Mesendoderm (in vitro differentiated cells): ENCODE results near the gene GRM8.

Experiments used
- DNase-seq: peaks from one replicate; pipeline ENCODE4 v3.0.0; 2013
- H2AK5ac ChIP-seq: 2 replicates; pipeline ENCODE4 v1.6.1; 2013; ENCODE audit warnings: low read length, inconsistent platforms
- H2BK120ac ChIP-seq: 2 replicates; pipeline ENCODE4 v1.6.1; 2013; ENCODE audit warnings: low read depth, mild to moderate bottlenecking, low read length, moderate library complexity, mixed read lengths
- H2BK15ac ChIP-seq: replicated peaks from 2 replicates; pipeline ENCODE4 v1.6.1; 2013; ENCODE audit warnings: low read depth, mild to moderate bottlenecking, moderate library complexity
- H2BK5ac ChIP-seq: 2 replicates; pipeline ENCODE4 v1.6.1; 2013; ENCODE audit warnings: low read length, inconsistent platforms
- H3K18ac ChIP-seq: 2 replicates; pipeline ENCODE4 v1.6.1; 2013; ENCODE audit warnings: mild to moderate bottlenecking, low read length, mixed read lengths
- H3K23ac ChIP-seq: one replicate; pipeline ENCODE4 v1.6.1; 2013; ENCODE audit warnings: low read length
- H3K27ac ChIP-seq: 2 replicates; pipeline ENCODE4 v1.5.1; 2013; ENCODE audit warnings: low read depth, mild to moderate bottlenecking, inconsistent platforms, low read length, moderate library complexity
- H3K27me3 ChIP-seq: 2 replicates; pipeline ENCODE4 v1.6.1; 2013; ENCODE audit warnings: low read length, control low read depth, mild to moderate bottlenecking, inconsistent platforms; ENCODE audit not compliant: insufficient read depth, poor library complexity
- H3K36me3 ChIP-seq: 2 replicates; pipeline ENCODE4 v1.6.1; 2013; ENCODE audit warnings: low read length, inconsistent platforms; ENCODE audit not compliant: control insufficient read depth, insufficient read depth
- H3K4ac ChIP-seq: one replicate; pipeline ENCODE4 v1.6.1; 2013; ENCODE audit warnings: low read depth, mild to moderate bottlenecking, low read length, moderate library complexity
- H3K4me1 ChIP-seq: 2 replicates; pipeline ENCODE4 v1.6.1; 2013; ENCODE audit warnings: low read depth, low read length, inconsistent platforms; ENCODE audit not compliant: control insufficient read depth
- H3K4me2 ChIP-seq: 2 replicates; pipeline ENCODE4 v1.6.1; 2013; ENCODE audit warnings: low read length
- H3K4me3 ChIP-seq: 2 replicates; pipeline ENCODE4 v1.5.1; 2013; ENCODE audit warnings: mild to moderate bottlenecking, low read length
- H3K56ac ChIP-seq: one replicate; pipeline ENCODE4 v1.6.1; 2013; ENCODE audit warnings: low read length
- H3K79me1 ChIP-seq: 2 replicates; pipeline ENCODE4 v1.6.1; 2013; ENCODE audit warnings: low read length, inconsistent platforms
- H3K79me2 ChIP-seq: 2 replicates; pipeline ENCODE4 v1.6.1; 2013; ENCODE audit warnings: mild to moderate bottlenecking, low read length; ENCODE audit not compliant: control insufficient read depth, insufficient read depth
- H3K9ac ChIP-seq: 2 replicates; pipeline ENCODE4 v1.6.1; 2013; ENCODE audit warnings: low read length, inconsistent platforms
- H4K5ac ChIP-seq: one replicate; pipeline ENCODE4 v1.6.1; 2013; ENCODE audit warnings: low read length
- H4K8ac ChIP-seq: one replicate; pipeline ENCODE4 v1.6.1; 2013; ENCODE audit warnings: low read depth, mild to moderate bottlenecking, control low read depth, low read length, moderate library complexity
- WGBS: extraction: QIAGEN DNeasy Blood & Tissue Kit; methylation state at CpG from one replicate; pipeline ENCODE4 v1.1.7; 2013; ENCODE audit warnings: low lambda C conversion rate, missing lambda C conversion rate; ENCODE audit not compliant: insufficient coverage; ENCODE audit errors: extremely low coverage; 5-methylcytosine and 5-hydroxymethylcytosine counted together

GRM8 gene

DNA sequence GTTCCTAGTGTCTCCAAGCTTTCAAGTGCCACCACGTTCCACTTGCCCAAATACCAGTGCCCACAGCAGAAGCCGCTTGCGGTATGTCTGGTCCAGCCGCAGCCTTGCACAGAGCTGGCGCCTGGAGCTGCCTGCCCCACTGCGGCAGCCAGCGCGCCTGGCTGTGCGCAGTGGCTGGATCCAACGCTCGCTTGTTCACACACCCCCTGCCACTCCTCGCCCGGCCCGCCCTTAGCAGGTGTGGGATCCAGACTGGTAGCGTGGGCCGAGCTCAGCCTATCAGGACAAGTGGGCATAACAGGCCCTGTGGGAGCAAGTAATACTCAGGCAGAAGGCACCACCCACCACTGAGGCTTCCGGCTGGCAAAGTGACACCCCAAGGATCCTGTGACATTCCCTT, 294.4 kb downstream of the GRM8 start:
- no CpG with 5 or more reads among the region's 17 CpGs for WGBS
- Histone ChIP-seq H3K4ac (no peak overlapping the region), H3K23ac (no peak overlapping the region), H3K56ac (no peak overlapping the region), H2BK5ac (no peak overlapping the region), H2BK120ac (no peak overlapping the region), H2BK15ac (no peak overlapping the region), H3K79me2 (no peaks in the 10 kb centered on the region), H3K27ac (no peak overlapping the region), H3K4me3 (no peak overlapping the region), H3K79me1 (no peaks in the 10 kb centered on the region), H3K4me1 (no peaks in the 10 kb centered on the region), H2AK5ac (no peak overlapping the region), H3K18ac (no peak overlapping the region), H3K27me3 (no peaks in the 10 kb centered on the region), H3K36me3 (no peaks in the 10 kb centered on the region), H4K5ac (no peak overlapping the region), H3K4me2 (no peak overlapping the region), H4K8ac (no peak overlapping the region), H3K9ac (no peak overlapping the region)
- no peak for DNase-seq

DNA sequence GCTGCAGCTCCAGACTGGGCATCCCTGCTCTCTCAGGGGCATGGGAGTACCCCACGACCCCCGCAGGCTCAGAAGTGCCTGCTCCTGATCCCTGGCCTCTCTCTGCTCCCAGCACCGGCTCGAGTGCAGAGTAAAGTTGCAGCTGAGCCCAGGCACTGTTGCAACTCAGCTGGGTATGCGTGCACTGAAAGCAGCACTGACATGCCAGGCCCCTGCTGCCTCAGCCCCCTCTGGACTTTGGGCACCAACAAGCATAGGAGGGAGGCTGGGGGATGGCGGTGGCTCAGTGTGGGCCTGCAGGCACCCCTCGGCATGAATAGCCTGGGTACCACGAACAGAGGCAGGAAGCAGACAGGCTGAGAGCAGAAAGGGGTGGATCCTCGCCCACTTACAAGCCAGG, 295.3 kb downstream of the GRM8 start:
- WGBS: no CpG with 5 or more reads among the region's 9 CpGs
- no peak overlapping the region for H3K9ac ChIP-seq
- DNase-seq: no peak
- no peak overlapping the region for H4K5ac ChIP-seq
- no peak overlapping the region for H3K23ac ChIP-seq
- H3K79me2 ChIP-seq: no peaks in the 10 kb centered on the region
- no peak overlapping the region for H3K27ac ChIP-seq
- H2BK15ac ChIP-seq: no peak overlapping the region
- no peak overlapping the region for H3K18ac ChIP-seq
- H4K8ac ChIP-seq: no peak overlapping the region
- no peak overlapping the region for H2BK5ac ChIP-seq
- H3K27me3 ChIP-seq: no peaks in the 10 kb centered on the region
- no peak overlapping the region for H2BK120ac ChIP-seq
- no peaks in the 10 kb centered on the region for H3K79me1 ChIP-seq
- H2AK5ac ChIP-seq: no peak overlapping the region
- H3K4ac ChIP-seq: no peak overlapping the region
- no peaks in the 10 kb centered on the region for H3K36me3 ChIP-seq
- H3K56ac ChIP-seq: no peak overlapping the region
- H3K4me2 ChIP-seq: no peak overlapping the region
- no peak overlapping the region for H3K4me3 ChIP-seq
- H3K4me1 ChIP-seq: no peaks in the 10 kb centered on the region

- Histone ChIP-seq H3K4me1 (no peaks in the 10 kb centered on the region), H3K79me2 (no peaks in the 10 kb centered on the region), H4K8ac (no peak overlapping the region), H3K27ac (no peak overlapping the region), H3K23ac (no peak overlapping the region), H3K4me3 (no peak overlapping the region), H3K9ac (no peak overlapping the region), H2BK5ac (no peak overlapping the region), H2BK15ac (no peak overlapping the region), H3K79me1 (no peaks in the 10 kb centered on the region), H3K27me3 (no peaks in the 10 kb centered on the region), H3K36me3 (no peaks in the 10 kb centered on the region), H3K4me2 (no peak overlapping the region), H3K18ac (no peak overlapping the region), H4K5ac (no peak overlapping the region), H2BK120ac (no peak overlapping the region), H3K4ac (no peak overlapping the region), H3K56ac (no peak overlapping the region), H2AK5ac (no peak overlapping the region)
- no CpG with 5 or more reads among the region's 2 CpGs for WGBS
- no peak for DNase-seq
Measured at GRCh38 chr7:126953461-126953860, 299.3 kb downstream of the GRM8 start.

- Histone ChIP-seq H3K27me3 (no peaks in the 10 kb centered on the region), H3K4ac (no peak overlapping the region), H3K79me1 (no peaks in the 10 kb centered on the region), H3K4me1 (no peaks in the 10 kb centered on the region), H3K27ac (no peak overlapping the region), H2AK5ac (no peak overlapping the region), H3K9ac (no peak overlapping the region), H2BK5ac (no peak overlapping the region), H4K8ac (no peak overlapping the region), H3K56ac (no peak overlapping the region), H4K5ac (no peak overlapping the region), H3K36me3 (no peaks in the 10 kb centered on the region), H2BK15ac (no peak overlapping the region), H3K23ac (no peak overlapping the region), H3K4me2 (no peak overlapping the region), H2BK120ac (no peak overlapping the region), H3K18ac (no peak overlapping the region), H3K4me3 (no peak overlapping the region), H3K79me2 (no peaks in the 10 kb centered on the region)
- no peak for DNase-seq
- no CpG with 5 or more reads among the region's 4 CpGs for WGBS
Measured at GRCh38 chr7:126948664-126949063, 304.1 kb downstream of the GRM8 start.

DNA sequence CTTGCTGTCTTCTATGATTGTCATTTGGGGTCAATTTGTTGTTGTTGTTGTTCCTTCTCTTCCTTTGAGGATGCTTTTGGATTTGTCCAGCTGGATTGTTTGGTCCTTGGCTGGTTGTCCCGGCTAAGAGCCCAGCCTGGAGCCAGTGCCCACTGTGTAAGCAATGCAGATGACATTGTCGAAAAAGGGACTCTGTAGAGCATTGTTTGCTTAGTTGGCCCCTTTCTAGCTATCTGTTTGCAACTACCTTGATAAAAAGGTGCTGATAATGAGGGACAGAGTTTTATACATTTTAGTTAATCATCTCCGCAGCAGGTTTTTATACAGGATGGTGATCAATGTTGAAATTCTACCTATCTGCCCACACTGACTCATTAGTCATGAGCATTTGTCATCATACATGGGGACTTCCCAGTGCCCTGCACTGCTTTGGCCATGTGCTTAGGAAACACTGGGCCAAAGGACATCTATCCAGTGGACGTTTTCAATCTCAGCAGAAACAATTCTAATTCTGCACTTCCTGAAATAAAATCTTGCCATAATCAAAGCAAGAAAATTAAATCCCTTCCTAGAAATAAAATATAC, 311.9 kb downstream of the GRM8 start:
- Histone ChIP-seq H3K27me3 (no peaks in the 10 kb centered on the region), H3K36me3 (no peaks in the 10 kb centered on the region), H3K18ac (no peak overlapping the region), H3K79me1 (no peaks in the 10 kb centered on the region), H3K9ac (no peak overlapping the region), H3K56ac (no peak overlapping the region), H2BK120ac (no peak overlapping the region), H2AK5ac (no peak overlapping the region), H3K4me3 (no peak overlapping the region), H2BK15ac (no peak overlapping the region), H3K79me2 (no peaks in the 10 kb centered on the region), H3K4me2 (no peak overlapping the region), H2BK5ac (no peak overlapping the region), H3K23ac (no peak overlapping the region), H3K4ac (no peak overlapping the region), H3K4me1 (no peaks in the 10 kb centered on the region), H4K8ac (no peak overlapping the region), H3K27ac (no peak overlapping the region), H4K5ac (no peak overlapping the region)
- DNase-seq: no peak
- WGBS: no CpG with 5 or more reads among the region's 4 CpGs

GRCh38 chr7:126937171-126937570, 315.6 kb downstream of the GRM8 start:
- DNase-seq: no peak
- Histone ChIP-seq H3K27me3 (no peaks in the 10 kb centered on the region), H3K56ac (no peak overlapping the region), H3K23ac (no peak overlapping the region), H3K4ac (no peak overlapping the region), H2BK5ac (no peak overlapping the region), H3K4me1 (no peaks in the 10 kb centered on the region), H3K4me2 (no peak overlapping the region), H3K9ac (no peak overlapping the region), H2BK120ac (no peak overlapping the region), H3K4me3 (no peak overlapping the region), H3K18ac (no peak overlapping the region), H2AK5ac (no peak overlapping the region), H3K27ac (no peak overlapping the region), H3K79me1 (no peaks in the 10 kb centered on the region), H4K8ac (no peak overlapping the region), H2BK15ac (no peak overlapping the region), H3K36me3 (no peaks in the 10 kb centered on the region), H3K79me2 (no peaks in the 10 kb centered on the region), H4K5ac (no peak overlapping the region)
- no CpG with 5 or more reads among the region's 2 CpGs for WGBS
